GM21786 (cell line): ENCODE measurements around the gene GALNT2.

Source experiments
- ATAC-seq: cut with Tn5 transposase; IDR thresholded peaks from one replicate; pipeline ENCODE4 v1.9.1; 2021; ENCODE audit not compliant: unreplicated experiment

GALNT2 gene

GRCh38 chr1:230158415-230159291 is 91.6 kb downstream of the GALNT2 start:
- ATAC-seq, result no peak

- no peak for ATAC-seq
Measured at GRCh38 chr1:230159580-230159979, 92.5 kb downstream of the GALNT2 start.

GRCh38 chr1:230160957-230161771 is 94.1 kb downstream of the GALNT2 start:
- ATAC-seq, result no peak

GRCh38 chr1:230163205-230163604 is 96.2 kb downstream of the GALNT2 start:
- ATAC-seq, result no peak

GRCh38 chr1:230163719-230164118 is 96.7 kb downstream of the GALNT2 start:
- no peak for ATAC-seq

- ATAC-seq, result no peak
Measured at GRCh38 chr1:230165536-230165935, 98.5 kb downstream of the GALNT2 start.

GRCh38 chr1:230166366-230167132 is 99.5 kb downstream of the GALNT2 start:
- no peak for ATAC-seq

- ATAC-seq, result no peak
Measured at GRCh38 chr1:230167419-230167852, 100.4 kb downstream of the GALNT2 start.

- ATAC-seq, result peak; percentile 55
Measured at GRCh38 chr1:230169454-230170152, 102.6 kb downstream of the GALNT2 start.

- ATAC-seq, result peak; percentile 53
Measured at GRCh38 chr1:230170153-230170547, 103.1 kb downstream of the GALNT2 start.

- no peak for ATAC-seq
Measured at GRCh38 chr1:230170622-230171021, 103.6 kb downstream of the GALNT2 start.

- ATAC-seq, result no peak
Measured at GRCh38 chr1:230171356-230172015, 104.4 kb downstream of the GALNT2 start.

- no peak for ATAC-seq
Measured at GRCh38 chr1:230172016-230172537, 105.0 kb downstream of the GALNT2 start.

- ATAC-seq, result no peak
Measured at GRCh38 chr1:230173187-230173975, 106.3 kb downstream of the GALNT2 start.

GRCh38 chr1:230174041-230174440 is 107.0 kb downstream of the GALNT2 start:
- ATAC-seq, result no peak

GRCh38 chr1:230174471-230175162 is 107.6 kb downstream of the GALNT2 start:
- no peak for ATAC-seq

GRCh38 chr1:230175163-230175747 is 108.2 kb downstream of the GALNT2 start:
- no peak for ATAC-seq

GRCh38 chr1:230175839-230176238 is 108.8 kb downstream of the GALNT2 start:
- ATAC-seq, result no peak
